Spinal cord (tissue), 10 donors: Measurements from ENCODE around the gene FNDC3B. TPM values are rescaled to one million over a fixed set of nuclear protein-coding genes. Genes with fewer than 3 reads are reported as not detected.

Experiments used
- DNase-seq, 6 donors: peaks; one replicate each; pipeline versions ENCODE4 v3.0.0 to v3.0.0-alpha.2; 2013 to 2015; ENCODE audit warnings: low spot score in 6 of 6, low read depth in 4 of 6
- H3K27ac ChIP-seq: one replicate; pipeline ENCODE4 v1.5.1; 2013; ENCODE audit warnings: low read depth, low read length, control low read depth
- H3K27me3 ChIP-seq: one replicate; pipeline ENCODE4 v1.6.1; 2013; ENCODE audit warnings: low read length; ENCODE audit not compliant: control insufficient read depth, insufficient read depth
- H3K36me3 ChIP-seq: one replicate; pipeline ENCODE4 v1.6.1; 2013; ENCODE audit warnings: low read length; ENCODE audit not compliant: control insufficient read depth, insufficient read depth
- H3K4me1 ChIP-seq: one replicate; pipeline ENCODE4 v1.6.1; 2013; ENCODE audit warnings: low read length; ENCODE audit not compliant: control insufficient read depth, insufficient read depth
- H3K4me3 ChIP-seq: one replicate; pipeline ENCODE4 v1.5.1; 2013; ENCODE audit warnings: low read depth, low read length, control low read depth
- H3K9me3 ChIP-seq: one replicate; pipeline ENCODE4 v1.6.1; 2013; ENCODE audit warnings: low read length; ENCODE audit not compliant: control insufficient read depth, insufficient read depth
- WGBS: methylation state at CpG from one replicate; pipeline ENCODE4 v1.1.5; 2013; ENCODE audit warnings: missing lambda C conversion rate; ENCODE audit not compliant: insufficient coverage; 5-methylcytosine and 5-hydroxymethylcytosine counted together
- polyA plus RNA-seq, 2 donors: library from polyadenylated mRNA; unstranded; fragments of 120-200 nt; gene quantifications; one replicate each; pipeline ENCODE4 v1.2.1, GENCODE V29; 2013; ENCODE audit not compliant: insufficient read length in 2 of 2
- total RNA-seq, 2 donors: library from RNA; depleted of rRNA in 1 of 2; stranded (reverse); fragments of 120-200 nt in 1 of 2; fragments of >200 nt in 1 of 2; gene quantifications; one replicate each; pipeline versions ENCODE4 v1.2.3 to v1.2.4, GENCODE V29; 2013 to 2014
- donor health status: healthy.

FNDC3B gene
- total and polyA plus RNA-seq, 4 donors: 14.9 to 66.8 (median 40.0) TPM

DNA sequence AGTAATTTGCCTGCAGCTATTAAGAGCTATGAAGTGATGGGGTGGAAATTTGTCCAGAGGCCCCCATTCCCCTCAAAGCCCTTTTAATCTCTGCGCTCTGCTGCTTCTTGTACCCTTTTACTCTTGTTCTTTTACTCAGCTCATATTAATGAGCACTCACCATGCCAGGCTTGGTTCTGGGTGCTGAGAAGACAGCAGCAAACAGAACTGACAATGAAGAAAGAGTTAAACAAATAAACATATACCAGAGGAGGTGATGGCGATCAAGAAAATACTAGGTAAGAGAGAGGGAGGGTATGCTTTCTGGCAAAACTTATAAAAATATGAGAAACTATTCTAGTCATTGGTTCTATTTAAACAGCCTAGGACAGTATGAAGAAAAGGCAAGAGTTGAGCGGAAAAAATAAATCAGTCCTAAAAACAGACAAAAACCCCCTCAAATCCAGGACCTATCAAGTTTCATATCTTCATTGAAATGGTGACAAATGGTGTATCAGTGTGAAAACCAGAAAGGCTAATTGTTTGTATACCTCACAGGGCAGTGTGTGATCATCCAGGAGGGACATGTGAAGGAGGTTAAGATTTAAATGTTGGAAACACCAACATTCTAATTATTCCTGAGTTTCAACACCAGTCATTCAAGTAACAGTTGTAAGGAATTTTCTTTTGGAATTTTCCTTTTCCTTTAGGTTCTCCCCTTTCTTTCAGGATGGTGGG is 144.9 kb downstream of the FNDC3B start:
- Histone ChIP-seq H3K4me3 (no peak overlapping the region), H3K27me3 (no peaks in the 10 kb centered on the region), H3K4me1 (peaks cover 4% of the 10 kb centered on the region), H3K36me3 (no peaks in the 10 kb centered on the region), H3K27ac (no peak overlapping the region), H3K9me3 (no peaks in the 10 kb centered on the region)
- WGBS: no CpG with 5 or more reads among the region's 3 CpGs
- DNase-seq: no peak

DNA sequence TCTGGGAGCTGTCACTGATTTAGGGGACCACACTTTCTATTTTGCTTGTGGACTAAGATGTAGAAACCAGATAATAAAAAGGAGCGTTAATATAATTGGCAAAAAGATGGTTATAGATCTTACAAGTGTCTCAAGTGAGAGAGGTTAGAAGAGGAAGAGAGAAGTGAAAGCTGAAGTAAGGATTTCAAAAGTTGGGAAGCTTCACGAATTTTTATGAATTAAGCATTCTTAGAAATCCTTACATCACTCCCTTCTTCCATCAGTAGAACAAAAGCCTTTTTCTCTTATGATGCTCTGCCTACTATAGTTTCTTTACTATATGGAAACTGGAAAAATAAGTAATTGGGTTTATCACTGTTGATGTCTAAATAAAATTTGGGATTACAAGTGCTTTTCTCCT is 146.5 kb downstream of the FNDC3B start:
- WGBS: 80% methylated on average over 1 of the region's 2 CpGs
- no peak for DNase-seq
- Histone ChIP-seq H3K36me3 (no peaks in the 10 kb centered on the region), H3K27ac (peak overlapping the region; percentile 64), H3K4me1 (peaks cover 4% of the 10 kb centered on the region), H3K9me3 (no peaks in the 10 kb centered on the region), H3K4me3 (no peak overlapping the region), H3K27me3 (no peaks in the 10 kb centered on the region)

DNA sequence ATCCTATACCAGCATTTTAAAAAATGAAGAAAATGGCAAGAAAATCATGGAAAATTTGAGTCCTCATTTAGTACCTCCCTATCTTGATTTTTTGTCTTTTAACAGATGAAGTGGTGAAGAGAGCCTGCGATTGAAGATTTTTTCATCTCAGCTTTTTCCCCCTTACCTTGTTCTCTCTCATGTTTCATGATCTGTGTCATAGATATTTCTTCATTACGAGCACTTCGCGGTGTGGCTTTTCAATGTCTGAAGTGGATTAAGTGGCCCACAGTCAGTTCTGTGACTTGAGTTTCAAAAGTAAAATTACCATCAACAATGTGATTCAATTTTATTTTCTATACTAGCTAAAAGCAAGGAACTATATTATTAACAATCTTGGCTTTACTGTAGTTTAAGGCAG is 147.2 kb downstream of the FNDC3B start:
- Histone ChIP-seq H3K36me3 (no peaks in the 10 kb centered on the region), H3K27ac (peak overlapping the region; percentile 64), H3K27me3 (no peaks in the 10 kb centered on the region), H3K9me3 (no peaks in the 10 kb centered on the region), H3K4me1 (peaks cover 4% of the 10 kb centered on the region), H3K4me3 (no peak overlapping the region)
- no peak for DNase-seq
- no CpG with 5 or more reads among the region's 4 CpGs for WGBS

DNA sequence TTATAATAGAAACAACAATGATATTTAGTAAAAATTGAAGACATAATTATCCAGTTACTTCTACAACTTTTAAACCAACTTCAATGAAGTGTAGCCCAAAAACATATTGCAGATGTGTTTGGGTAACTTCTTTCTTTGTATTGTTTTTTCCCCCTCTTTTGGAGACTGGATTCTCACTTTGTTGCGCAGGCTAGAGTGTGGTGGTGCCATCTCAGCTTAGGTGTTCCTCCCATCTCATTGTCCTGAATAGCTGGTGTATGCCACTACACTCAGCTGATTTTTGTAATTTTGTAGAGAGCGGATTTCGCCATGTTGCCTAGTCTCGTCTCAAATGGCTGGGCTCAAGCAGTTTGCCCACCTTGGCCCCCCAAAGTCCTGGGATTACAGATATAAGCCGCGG is 148.1 kb downstream of the FNDC3B start:
- Histone ChIP-seq H3K4me3 (no peak overlapping the region), H3K27ac (no peak overlapping the region), H3K4me1 (no peaks in the 10 kb centered on the region), H3K27me3 (no peaks in the 10 kb centered on the region), H3K36me3 (no peaks in the 10 kb centered on the region), H3K9me3 (no peaks in the 10 kb centered on the region)
- no peak for DNase-seq
- no CpG with 5 or more reads among the region's 6 CpGs for WGBS

DNA sequence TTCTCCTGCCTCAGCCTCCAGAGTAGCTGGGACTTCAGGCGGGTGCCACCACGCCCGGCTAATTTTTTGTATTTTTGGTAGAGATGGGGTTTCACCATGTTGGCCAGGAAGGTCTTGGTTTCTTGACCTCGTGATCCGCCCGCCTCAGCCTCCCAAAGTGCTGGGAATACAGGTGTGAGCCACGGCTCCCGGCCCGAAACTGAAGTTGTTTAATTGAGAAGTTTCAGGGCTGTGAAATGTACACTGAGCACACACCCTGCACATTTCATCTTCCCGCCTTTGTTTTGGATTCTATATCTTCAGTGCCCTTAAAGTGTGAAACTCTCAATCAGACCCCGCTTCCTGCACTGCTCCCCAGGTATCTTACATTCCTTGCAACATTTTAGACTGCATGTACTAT is 149.1 kb downstream of the FNDC3B start:
- WGBS: 93% methylated on average over 7 of the region's 11 CpGs
- Histone ChIP-seq H3K27me3 (no peaks in the 10 kb centered on the region), H3K4me3 (no peak overlapping the region), H3K4me1 (no peaks in the 10 kb centered on the region), H3K9me3 (no peaks in the 10 kb centered on the region), H3K36me3 (no peaks in the 10 kb centered on the region), H3K27ac (no peak overlapping the region)
- DNase-seq: no peak

DNA sequence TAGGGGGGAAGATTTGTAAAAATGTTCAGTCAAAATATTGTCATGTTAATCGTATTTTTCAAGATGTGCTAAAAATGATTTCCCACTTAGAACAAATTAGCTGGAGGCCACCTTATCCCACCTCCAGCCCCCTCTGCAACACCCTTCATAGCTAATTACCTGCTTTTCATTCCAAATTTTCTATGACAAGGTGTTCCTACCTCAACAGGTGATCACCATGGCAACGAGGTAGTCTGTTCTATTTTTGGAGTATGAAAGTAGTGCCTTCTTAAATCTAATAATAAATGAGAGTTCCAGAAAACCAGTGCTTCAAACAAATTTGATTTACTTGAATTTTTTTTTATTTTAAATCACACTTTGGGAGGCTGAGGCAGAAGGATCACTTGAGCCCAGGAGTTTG is 149.8 kb downstream of the FNDC3B start:
- no CpG with 5 or more reads among the region's 2 CpGs for WGBS
- no peak overlapping the region for H3K27ac ChIP-seq
- no peak overlapping the region for H3K4me3 ChIP-seq
- H3K27me3 ChIP-seq: no peaks in the 10 kb centered on the region
- H3K9me3 ChIP-seq: no peaks in the 10 kb centered on the region
- no peak for DNase-seq
- no peaks in the 10 kb centered on the region for H3K4me1 ChIP-seq
- H3K36me3 ChIP-seq: no peaks in the 10 kb centered on the region

DNA sequence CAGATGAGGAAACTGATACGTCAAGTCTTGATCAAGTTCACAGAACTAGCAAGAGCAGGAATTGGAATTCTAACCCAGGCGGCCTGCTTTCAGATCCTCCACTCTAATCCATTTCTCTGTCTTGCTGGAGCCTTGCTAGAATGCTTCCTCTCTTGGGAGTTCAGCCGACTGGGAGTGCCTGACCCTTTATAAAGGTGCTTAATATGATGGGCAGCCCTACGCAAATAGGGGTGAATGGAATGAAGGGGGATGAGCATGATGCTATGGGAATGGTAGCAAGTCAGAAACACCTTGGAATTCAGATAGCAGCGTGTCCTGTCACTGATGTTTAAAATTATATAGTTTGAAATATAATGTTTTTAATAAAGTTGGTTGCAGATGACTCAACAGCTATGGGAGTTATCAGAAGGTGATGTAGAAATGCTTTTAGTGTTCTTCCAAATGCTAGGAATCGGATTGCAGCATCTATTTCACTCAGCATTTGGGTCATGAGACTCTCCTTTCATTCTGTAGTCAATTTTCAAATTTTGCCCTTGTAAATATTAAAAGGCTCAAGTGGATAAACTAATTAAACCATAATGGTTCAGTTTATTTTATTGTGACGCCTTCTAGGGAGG is 150.7 kb downstream of the FNDC3B start:
- H3K4me3 ChIP-seq: no peak overlapping the region
- WGBS: 85% methylated on average over 4 of the region's 7 CpGs
- H3K36me3 ChIP-seq: no peaks in the 10 kb centered on the region
- no peak overlapping the region for H3K27ac ChIP-seq
- no peaks in the 10 kb centered on the region for H3K27me3 ChIP-seq
- H3K4me1 ChIP-seq: no peaks in the 10 kb centered on the region
- no peak for DNase-seq
- H3K9me3 ChIP-seq: no peaks in the 10 kb centered on the region

DNA sequence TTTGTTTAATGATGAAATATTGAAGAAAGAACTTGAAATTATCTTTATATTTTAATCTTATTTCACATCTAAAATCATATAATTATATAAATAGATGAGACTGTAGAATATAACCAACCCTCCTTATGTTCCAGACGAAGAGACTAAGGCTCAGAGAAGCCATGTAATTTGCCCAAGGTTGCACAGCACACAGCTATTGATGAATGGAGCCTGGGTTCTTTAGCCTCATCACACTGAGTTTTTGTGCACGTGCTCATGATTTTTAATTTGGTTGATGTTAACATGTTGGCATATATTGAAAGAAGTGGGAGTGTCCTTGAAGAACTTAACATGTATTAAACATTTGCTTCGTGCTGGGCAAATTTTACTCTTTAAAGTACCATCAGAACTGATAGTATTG is 151.6 kb downstream of the FNDC3B start:
- Histone ChIP-seq H3K4me1 (no peaks in the 10 kb centered on the region), H3K36me3 (no peaks in the 10 kb centered on the region), H3K4me3 (no peak overlapping the region), H3K9me3 (no peaks in the 10 kb centered on the region), H3K27ac (no peak overlapping the region), H3K27me3 (no peaks in the 10 kb centered on the region)
- DNase-seq: no peak
- no CpG with 5 or more reads among the region's 3 CpGs for WGBS

DNA sequence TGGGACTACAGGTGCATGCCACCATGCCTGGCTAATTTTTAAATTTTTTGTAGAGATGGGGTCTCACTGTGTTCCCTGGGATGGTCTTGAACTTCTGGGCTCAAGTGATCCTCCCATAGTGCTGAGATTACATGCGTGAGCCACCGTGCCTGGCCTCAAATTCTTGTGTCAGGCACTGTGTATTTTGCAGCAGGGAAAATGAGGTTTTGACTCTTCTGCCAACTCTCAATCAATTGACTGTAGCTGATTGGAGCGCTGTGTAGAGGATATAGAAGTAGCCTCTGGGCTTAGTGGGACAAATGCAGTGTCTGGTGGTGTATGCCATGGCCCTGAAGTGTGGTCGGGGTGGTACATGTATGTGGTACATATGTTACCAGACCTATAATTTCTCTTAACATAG is 152.3 kb downstream of the FNDC3B start:
- Histone ChIP-seq H3K27me3 (no peaks in the 10 kb centered on the region), H3K4me1 (no peaks in the 10 kb centered on the region), H3K27ac (no peak overlapping the region), H3K36me3 (no peaks in the 10 kb centered on the region), H3K9me3 (no peaks in the 10 kb centered on the region), H3K4me3 (no peak overlapping the region)
- WGBS: 80% methylated on average over 1 of the region's 4 CpGs
- no peak for DNase-seq

DNA sequence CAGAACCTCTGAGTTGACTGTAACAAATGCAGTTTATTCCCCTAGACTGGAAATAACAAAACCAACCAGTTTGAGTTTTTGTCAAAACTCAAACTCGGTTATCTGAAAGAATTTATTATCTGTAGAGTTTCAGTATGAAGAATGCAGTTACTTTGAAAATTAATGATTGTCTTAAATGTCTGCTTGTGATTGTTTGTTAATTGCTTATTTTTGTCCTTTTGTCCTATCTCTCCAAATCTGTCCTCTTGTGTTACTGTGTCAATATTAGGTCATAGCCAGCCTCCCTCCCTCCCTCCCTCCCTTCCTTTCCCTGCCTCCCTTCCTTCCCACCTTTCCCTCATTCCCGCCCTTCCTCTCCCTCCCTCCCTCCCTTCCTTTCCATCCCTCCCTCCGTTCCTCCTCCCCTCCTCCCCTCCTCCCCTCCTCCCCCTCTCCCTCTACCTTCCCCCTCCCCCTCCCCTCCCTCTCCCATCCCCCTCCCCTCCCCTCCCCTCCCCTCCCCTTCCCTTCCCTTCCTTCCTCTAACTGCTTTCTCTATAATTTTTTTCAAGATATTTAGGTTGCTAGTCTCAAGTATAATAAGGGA is 153.5 kb downstream of the FNDC3B start:
- Histone ChIP-seq H3K9me3 (no peaks in the 10 kb centered on the region), H3K4me3 (no peak overlapping the region), H3K4me1 (no peaks in the 10 kb centered on the region), H3K27ac (no peak overlapping the region), H3K27me3 (no peaks in the 10 kb centered on the region), H3K36me3 (no peaks in the 10 kb centered on the region)
- DNase-seq: no peak
- WGBS: no CpG with 5 or more reads among the region's 3 CpGs
